Measurements from ENCODE around the gene PIEZO2. TPM values are rescaled to one million over a fixed set of nuclear protein-coding genes. Genes with fewer than 3 reads are reported as not detected.

The PIEZO2 gene
- polyA plus RNA-seq, 1 donor from 2014 or later: 0.30 TPM

DNA sequence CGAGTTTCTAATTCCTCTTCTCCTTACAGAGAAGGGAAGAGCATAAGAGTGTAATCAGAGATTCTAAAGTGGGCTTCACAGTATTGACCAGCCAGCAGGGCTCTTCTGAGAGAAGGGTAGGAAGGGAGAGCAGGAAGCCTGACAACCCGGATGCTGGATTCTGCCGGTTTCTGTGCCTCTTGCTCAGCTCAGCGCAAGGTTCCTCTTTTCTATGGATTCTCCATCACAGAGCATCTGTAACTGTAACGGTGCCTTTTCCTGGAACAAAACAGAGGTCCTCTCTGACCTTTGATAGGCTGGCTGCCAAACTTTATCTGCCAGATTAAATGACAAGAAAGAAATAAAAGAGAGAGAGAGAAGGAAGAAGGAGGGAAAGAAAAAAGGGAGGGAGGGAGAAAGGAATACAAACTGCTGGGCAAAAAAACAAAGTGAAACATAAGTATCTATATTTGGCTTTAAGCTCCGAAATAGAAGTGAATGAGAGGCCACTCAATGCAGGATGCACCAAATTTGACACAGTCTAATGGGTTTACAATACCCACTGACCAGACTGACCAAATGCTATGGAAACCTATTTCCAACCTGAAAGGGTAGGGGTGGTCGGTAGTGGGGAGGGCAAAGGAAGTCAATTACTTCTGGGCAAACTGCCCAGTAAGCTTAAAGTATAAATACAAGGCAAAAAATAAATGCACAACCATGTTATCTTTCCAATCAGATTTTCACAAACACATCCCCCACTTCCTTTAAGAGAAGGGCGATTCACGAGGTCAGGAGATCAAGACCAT is 59.2 kb downstream of the PIEZO2 start:
- H3K4me2 ChIP-seq (ENCODE audit: low read length): no peak overlapping the region

DNA sequence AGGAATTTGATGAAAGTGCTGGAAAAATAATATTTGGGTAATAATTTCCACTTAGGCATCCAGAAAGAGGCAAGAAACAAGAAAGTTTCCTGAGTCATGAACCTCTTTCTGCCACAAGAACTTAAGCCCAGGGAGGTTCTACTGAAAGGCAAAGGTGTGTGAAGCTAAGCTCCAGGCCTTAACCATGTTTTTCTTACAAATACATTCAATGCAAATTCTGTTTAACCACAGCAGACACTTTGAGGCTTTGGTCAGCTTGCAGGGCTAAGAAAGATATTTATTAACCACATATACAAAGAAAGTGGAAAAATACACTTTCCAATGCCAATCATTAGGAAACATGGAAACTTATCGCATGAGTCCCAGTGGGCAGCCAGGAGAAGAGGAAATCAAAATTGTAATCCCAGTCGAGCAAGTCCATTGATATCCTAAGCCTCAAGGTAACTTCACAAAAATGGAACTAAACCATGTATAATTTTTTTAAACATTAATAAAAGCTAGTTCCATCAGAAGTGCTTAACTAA is 68.3 kb downstream of the PIEZO2 start:
- H3K4me3 ChIP-seq (ENCODE audit: low read length): no peak overlapping the region
- H2AFZ ChIP-seq (ENCODE audit: low read depth, low read length): no peak overlapping the region
- no peak overlapping the region for H3K27ac ChIP-seq (ENCODE audit: low read length)

More for the DNA sequence above, 59.2 kb downstream of the PIEZO2 start:
- no peaks in the 10 kb centered on the region for H3K36me3 ChIP-seq (ENCODE audit: insufficient read depth, low read length)
- no peak overlapping the region for H3K4me3 ChIP-seq (ENCODE audit: low read length)
- TF ChIP-seq POLR2AphosphoS5 (IDR thresholded peaks at IDR 0.05) (no peak), MXI1 (conservative IDR thresholded peaks at IDR 0.05; ENCODE audit: poor library complexity, severe bottlenecking) (no peak), TAF1 (IDR thresholded peaks at IDR 0.05; ENCODE audit: low read depth) (no peak), EP300 (conservative IDR thresholded peaks at IDR 0.05; ENCODE audit: poor library complexity, severe bottlenecking) (no peak), SMC3 (conservative IDR thresholded peaks at IDR 0.05; ENCODE audit: poor library complexity) (no peak), EZH2 (IDR thresholded peaks at IDR 0.05; ENCODE audit: borderline replicate concordance, insufficient read depth, low read length, poor library complexity, severe bottlenecking) (no peak), RAD21 (conservative IDR thresholded peaks at IDR 0.05) (no peak)
- TF ChIP-seq, protein P1, sequence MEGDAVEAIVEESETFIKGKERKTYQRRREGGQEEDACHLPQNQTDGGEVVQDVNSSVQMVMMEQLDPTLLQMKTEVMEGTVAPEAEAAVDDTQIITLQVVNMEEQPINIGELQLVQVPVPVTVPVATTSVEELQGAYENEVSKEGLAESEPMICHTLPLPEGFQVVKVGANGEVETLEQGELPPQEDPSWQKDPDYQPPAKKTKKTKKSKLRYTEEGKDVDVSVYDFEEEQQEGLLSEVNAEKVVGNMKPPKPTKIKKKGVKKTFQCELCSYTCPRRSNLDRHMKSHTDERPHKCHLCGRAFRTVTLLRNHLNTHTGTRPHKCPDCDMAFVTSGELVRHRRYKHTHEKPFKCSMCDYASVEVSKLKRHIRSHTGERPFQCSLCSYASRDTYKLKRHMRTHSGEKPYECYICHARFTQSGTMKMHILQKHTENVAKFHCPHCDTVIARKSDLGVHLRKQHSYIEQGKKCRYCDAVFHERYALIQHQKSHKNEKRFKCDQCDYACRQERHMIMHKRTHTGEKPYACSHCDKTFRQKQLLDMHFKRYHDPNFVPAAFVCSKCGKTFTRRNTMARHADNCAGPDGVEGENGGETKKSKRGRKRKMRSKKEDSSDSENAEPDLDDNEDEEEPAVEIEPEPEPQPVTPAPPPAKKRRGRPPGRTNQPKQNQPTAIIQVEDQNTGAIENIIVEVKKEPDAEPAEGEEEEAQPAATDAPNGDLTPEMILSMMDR (IDR thresholded peaks at IDR 0.05; ENCODE audit: poor library complexity, severe bottlenecking): no peak
- TF ChIP-seq, protein P2, sequence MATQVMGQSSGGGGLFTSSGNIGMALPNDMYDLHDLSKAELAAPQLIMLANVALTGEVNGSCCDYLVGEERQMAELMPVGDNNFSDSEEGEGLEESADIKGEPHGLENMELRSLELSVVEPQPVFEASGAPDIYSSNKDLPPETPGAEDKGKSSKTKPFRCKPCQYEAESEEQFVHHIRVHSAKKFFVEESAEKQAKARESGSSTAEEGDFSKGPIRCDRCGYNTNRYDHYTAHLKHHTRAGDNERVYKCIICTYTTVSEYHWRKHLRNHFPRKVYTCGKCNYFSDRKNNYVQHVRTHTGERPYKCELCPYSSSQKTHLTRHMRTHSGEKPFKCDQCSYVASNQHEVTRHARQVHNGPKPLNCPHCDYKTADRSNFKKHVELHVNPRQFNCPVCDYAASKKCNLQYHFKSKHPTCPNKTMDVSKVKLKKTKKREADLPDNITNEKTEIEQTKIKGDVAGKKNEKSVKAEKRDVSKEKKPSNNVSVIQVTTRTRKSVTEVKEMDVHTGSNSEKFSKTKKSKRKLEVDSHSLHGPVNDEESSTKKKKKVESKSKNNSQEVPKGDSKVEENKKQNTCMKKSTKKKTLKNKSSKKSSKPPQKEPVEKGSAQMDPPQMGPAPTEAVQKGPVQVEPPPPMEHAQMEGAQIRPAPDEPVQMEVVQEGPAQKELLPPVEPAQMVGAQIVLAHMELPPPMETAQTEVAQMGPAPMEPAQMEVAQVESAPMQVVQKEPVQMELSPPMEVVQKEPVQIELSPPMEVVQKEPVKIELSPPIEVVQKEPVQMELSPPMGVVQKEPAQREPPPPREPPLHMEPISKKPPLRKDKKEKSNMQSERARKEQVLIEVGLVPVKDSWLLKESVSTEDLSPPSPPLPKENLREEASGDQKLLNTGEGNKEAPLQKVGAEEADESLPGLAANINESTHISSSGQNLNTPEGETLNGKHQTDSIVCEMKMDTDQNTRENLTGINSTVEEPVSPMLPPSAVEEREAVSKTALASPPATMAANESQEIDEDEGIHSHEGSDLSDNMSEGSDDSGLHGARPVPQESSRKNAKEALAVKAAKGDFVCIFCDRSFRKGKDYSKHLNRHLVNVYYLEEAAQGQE (IDR thresholded peaks at IDR 0.05; ENCODE audit: borderline replicate concordance): no peak
- no peaks in the 10 kb centered on the region for H4K20me1 ChIP-seq (ENCODE audit: insufficient read depth)
- H3K9me3 ChIP-seq (ENCODE audit: low read length): no peaks in the 10 kb centered on the region
- no peaks in the 10 kb centered on the region for H3F3A ChIP-seq (ENCODE audit: insufficient read depth, low read length, poor library complexity, severe bottlenecking)
- no peak overlapping the region for H3K9ac ChIP-seq (ENCODE audit: low read length)
- no peaks in the 10 kb centered on the region for H3K79me2 ChIP-seq (replicated peaks; ENCODE audit: insufficient read depth, low read length)
- no peaks in the 10 kb centered on the region for H3K9me2 ChIP-seq (ENCODE audit: insufficient read depth, low read length)
- H3K27me3 ChIP-seq (ENCODE audit: insufficient read depth, low read depth, low read length): no peaks in the 10 kb centered on the region
- H3K27ac ChIP-seq (ENCODE audit: low read length): no peak overlapping the region
- no peak overlapping the region for H2AFZ ChIP-seq (ENCODE audit: low read depth, low read length)

More for the DNA sequence above, 68.3 kb downstream of the PIEZO2 start:
- Histone ChIP-seq H3K4me2 (ENCODE audit: low read length) (no peak overlapping the region), H3K79me2 (replicated peaks; ENCODE audit: insufficient read depth, low read length) (no peaks in the 10 kb centered on the region), H3K27me3 (ENCODE audit: insufficient read depth, low read depth, low read length) (no peaks in the 10 kb centered on the region), H4K20me1 (ENCODE audit: insufficient read depth) (no peaks in the 10 kb centered on the region), H3K36me3 (ENCODE audit: insufficient read depth, low read length) (no peaks in the 10 kb centered on the region), H3K9ac (ENCODE audit: low read length) (no peak overlapping the region), H3K9me2 (ENCODE audit: insufficient read depth, low read length) (no peaks in the 10 kb centered on the region), H3F3A (ENCODE audit: insufficient read depth, low read length, poor library complexity, severe bottlenecking) (no peaks in the 10 kb centered on the region), H3K9me3 (ENCODE audit: low read length) (no peaks in the 10 kb centered on the region)
- TF ChIP-seq RAD21 (conservative IDR thresholded peaks at IDR 0.05) (no peak), TAF1 (IDR thresholded peaks at IDR 0.05; ENCODE audit: low read depth) (no peak), EP300 (conservative IDR thresholded peaks at IDR 0.05; ENCODE audit: poor library complexity, severe bottlenecking) (no peak), SMC3 (conservative IDR thresholded peaks at IDR 0.05; ENCODE audit: poor library complexity) (no peak), POLR2AphosphoS5 (IDR thresholded peaks at IDR 0.05) (no peak), EZH2 (IDR thresholded peaks at IDR 0.05; ENCODE audit: borderline replicate concordance, insufficient read depth, low read length, poor library complexity, severe bottlenecking) (no peak), MXI1 (conservative IDR thresholded peaks at IDR 0.05; ENCODE audit: poor library complexity, severe bottlenecking) (no peak)
- TF ChIP-seq, protein P1 (IDR thresholded peaks at IDR 0.05; ENCODE audit: poor library complexity, severe bottlenecking): no peak
- TF ChIP-seq, protein P2 (IDR thresholded peaks at IDR 0.05; ENCODE audit: borderline replicate concordance): no peak
